AG20443 (cell line): ENCODE measurements around the gene SPACA4.

Source experiments
- DNase-seq: peaks from one replicate; pipeline ENCODE4 v3.0.0; 2012; ENCODE audit warnings: low spot score, mixed read lengths

The SPACA4 gene

DNA sequence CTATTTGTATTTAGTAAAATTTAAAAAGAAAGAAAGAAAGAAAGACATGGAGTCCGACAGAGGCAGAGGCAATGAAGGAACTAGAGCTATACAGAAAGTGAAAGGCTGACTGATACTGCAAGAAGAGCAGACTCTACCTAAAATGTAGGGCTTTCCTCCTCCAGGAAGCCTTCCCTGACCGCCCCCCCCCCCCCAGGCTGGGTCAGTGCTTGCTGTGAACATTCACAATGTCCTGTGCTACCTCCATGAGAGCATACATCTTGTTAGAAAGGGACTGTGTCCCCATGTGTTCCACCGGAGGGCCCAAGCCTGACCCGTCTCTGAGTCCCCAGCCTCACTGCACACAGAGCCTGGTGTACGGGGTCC lies 45.1 kb downstream of the SPACA4 start:
- no peak for DNase-seq

DNA sequence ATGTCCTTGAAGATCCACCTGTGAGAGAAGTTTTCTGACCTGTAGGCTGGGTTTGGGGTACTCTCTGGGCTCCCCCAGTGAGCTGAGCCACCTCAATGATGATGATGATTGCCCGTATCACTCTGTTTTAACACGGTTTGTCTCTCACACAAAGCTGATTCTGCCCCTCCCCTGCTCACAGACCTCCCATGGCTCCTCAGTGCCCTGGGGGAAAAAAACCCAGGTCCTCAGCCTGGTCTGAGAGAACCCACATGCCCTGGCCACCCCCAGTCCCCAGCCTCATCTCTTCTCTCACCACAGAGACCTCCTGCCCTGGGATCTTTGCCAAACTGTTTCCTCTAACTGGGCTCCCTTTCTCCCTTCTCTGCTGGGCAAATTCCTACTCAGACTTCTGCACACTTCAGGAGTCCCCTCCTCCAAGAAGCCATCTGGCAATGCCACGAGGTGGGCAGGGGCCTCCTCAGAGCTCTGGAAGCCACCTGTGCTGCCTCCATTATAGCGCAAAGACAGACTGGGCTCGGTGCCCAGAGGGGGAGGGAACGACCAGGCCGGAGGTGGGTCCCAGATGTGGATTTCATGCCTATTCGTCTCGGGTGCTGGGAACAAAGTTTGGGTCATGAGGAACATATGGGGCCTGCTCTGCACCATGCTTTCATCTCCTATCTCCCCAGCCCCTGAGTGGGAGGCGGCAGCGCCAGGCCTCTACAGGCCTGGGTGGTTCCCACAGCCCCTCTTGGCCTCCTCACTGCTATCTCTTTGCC lies 47.9 kb downstream of the SPACA4 start:
- DNase-seq, result no peak

DNA sequence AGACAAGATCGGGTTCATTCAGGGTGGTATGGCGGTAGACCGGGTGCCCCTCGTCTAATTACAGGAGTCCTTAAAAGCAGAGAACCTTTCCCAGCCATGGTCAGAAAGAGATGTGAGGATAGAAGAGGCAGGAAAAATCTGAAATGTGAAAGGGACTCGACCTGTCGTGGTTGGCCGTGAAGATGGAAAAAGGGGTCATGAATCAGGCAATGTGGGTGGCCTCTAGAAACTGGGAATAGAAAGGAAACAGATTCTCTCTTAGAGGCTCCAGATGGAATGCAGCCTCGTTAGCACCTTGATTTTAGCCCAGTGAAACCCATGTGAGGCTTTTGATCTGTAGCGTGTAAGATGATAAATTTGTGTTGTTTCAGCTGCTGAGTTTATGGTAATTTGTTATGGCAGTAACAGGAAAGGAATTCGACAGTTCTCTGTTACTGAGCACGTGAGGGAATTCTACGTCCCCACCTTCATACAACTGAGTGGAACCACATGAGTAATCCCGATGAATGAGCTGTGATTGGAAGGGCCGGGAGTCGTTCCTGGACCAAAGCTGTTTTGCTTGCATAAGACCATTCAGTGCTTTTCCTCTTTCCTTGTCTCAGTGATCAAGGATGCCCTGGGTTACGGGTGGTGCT lies 50.4 kb downstream of the SPACA4 start:
- peak; percentile 86 for DNase-seq
